HepG2 (cell line): ENCODE measurements around the gene SMO. TPM values are rescaled to one million over a fixed set of nuclear protein-coding genes. Genes with fewer than 3 reads are reported as not detected.

Experiments used
- CBX5 ChIP-seq: sonication (generic); formaldehyde crosslinking; IDR thresholded peaks from 2 replicates; pipeline ENCODE4 v1.4.0; 2020; ENCODE audit warnings: missing genetic modification reagents, borderline replicate concordance
- CCDC6 ChIP-seq: sonication (generic); formaldehyde crosslinking; IDR thresholded peaks from 2 replicates; pipeline ENCODE4 v1.8.1; 2022; ENCODE audit warnings: mild to moderate bottlenecking, missing genetic modification reagents, moderate library complexity
- EZH2 ChIP-seq: conservative IDR thresholded peaks from 2 replicates; pipeline ENCODE4 v1.6.1; 2012; ENCODE audit warnings: mild to moderate bottlenecking, low read depth, low read length, moderate library complexity
- PAF1 ChIP-seq: IDR thresholded peaks from 2 replicates; pipeline ENCODE4 v1.6.1; 2016; ENCODE audit warnings: missing genetic modification reagents, missing compliant biosample characterization
- ZFP37 ChIP-seq: sonication (generic); formaldehyde crosslinking; IDR thresholded peaks from 2 replicates; pipeline ENCODE4 v1.4.0; 2020; ENCODE audit warnings: missing genetic modification reagents, borderline replicate concordance
- ZNF382 ChIP-seq: sonication (generic); formaldehyde crosslinking; IDR thresholded peaks from 2 replicates; pipeline ENCODE4 v1.5.0; 2020; ENCODE audit warnings: missing genetic modification reagents, mild to moderate bottlenecking, borderline replicate concordance
- ZNF468 ChIP-seq: sonication (generic); formaldehyde crosslinking; IDR thresholded peaks from 2 replicates; pipeline ENCODE4 v1.8.0; 2022; ENCODE audit warnings: mild to moderate bottlenecking, moderate library complexity, missing genetic modification reagents
- ZNF530 ChIP-seq: sonication (generic); formaldehyde crosslinking; IDR thresholded peaks from 2 replicates; pipeline ENCODE4 v1.5.0; 2020; ENCODE audit warnings: low read depth, mild to moderate bottlenecking, missing genetic modification reagents
- ZNF549 ChIP-seq: sonication (generic); formaldehyde crosslinking; IDR thresholded peaks from 2 replicates; pipeline ENCODE4 v1.5.0; 2020; ENCODE audit warnings: missing genetic modification reagents
- ZNF660 ChIP-seq: sonication (generic); formaldehyde crosslinking; IDR thresholded peaks from 2 replicates; pipeline ENCODE4 v1.5.1; 2020; ENCODE audit warnings: mild to moderate bottlenecking, low read depth, missing genetic modification reagents, borderline replicate concordance
- ZNF891 ChIP-seq: sonication (generic); formaldehyde crosslinking; IDR thresholded peaks from 2 replicates; pipeline ENCODE4 v1.5.0; 2020; ENCODE audit warnings: mild to moderate bottlenecking, missing genetic modification reagents
- polyA plus RNA-seq, 8 experiments: library from polyadenylated mRNA; depleted of rRNA in 3 of 8; stranded (reverse) in 7 of 8; unstranded in 1 of 8; fragments of >200 nt; fragmentation: Illumina TruSeq in 4 of 8; extraction: Trizol in 4 of 8; gene quantifications; 2 replicates each; pipeline versions ENCODE4 v1.2.1 to v1.2.3, GENCODE V29; 2011 to 2016; ENCODE audit warnings: low read depth in 4 of 8, missing spikeins in 1 of 8, mixed read lengths in 1 of 8; ENCODE audit not compliant: insufficient read depth in 1 of 8
- total RNA-seq, 5 experiments: library from RNA; depleted of rRNA; stranded (reverse); fragments of >200 nt; fragmentation: Illumina TruSeq; extraction: Trizol; gene quantifications; 2 replicates each; pipeline ENCODE4 v1.2.3, GENCODE V29; 2016; ENCODE audit warnings: low read depth in 1 of 5
- TF ChIP-seq, protein P1 (sequence below): sonication (generic); formaldehyde crosslinking; IDR thresholded peaks from 2 replicates; pipeline ENCODE4 v1.4.0; 2020; ENCODE audit warnings: missing genetic modification reagents; ENCODE audit errors: not compliant biosample characterization
- TF ChIP-seq, protein P2 (sequence below): sonication (generic); formaldehyde crosslinking; conservative IDR thresholded peaks from 2 replicates; pipeline ENCODE4 v1.5.0; 2020; ENCODE audit warnings: missing genetic modification reagents
- TF ChIP-seq, protein P3 (sequence below): IDR thresholded peaks from 2 replicates; pipeline ENCODE4 v1.6.1; 2016; ENCODE audit warnings: mild to moderate bottlenecking, missing biosample characterization, missing genetic modification reagents
- TF ChIP-seq, protein P4 (sequence below): sonication (generic); formaldehyde crosslinking; IDR thresholded peaks from 2 replicates; pipeline ENCODE4 v1.8.0; 2022; ENCODE audit warnings: missing genetic modification reagents, mild to moderate bottlenecking, inconsistent platforms, borderline replicate concordance
- TF ChIP-seq, protein P5 (sequence below): sonication (generic); formaldehyde crosslinking; IDR thresholded peaks from 2 replicates; pipeline ENCODE4 v1.8.1; 2023; ENCODE audit warnings: mild to moderate bottlenecking, missing genetic modification reagents
- TF ChIP-seq, protein P6 (sequence below): sonication (generic); formaldehyde crosslinking; conservative IDR thresholded peaks from 2 replicates; pipeline ENCODE4 v1.8.0; 2022; ENCODE audit warnings: low read depth, missing genetic modification reagents
- TF ChIP-seq, protein P7 (sequence below): fragments of 450-650 bp; IDR thresholded peaks from 2 replicates; pipeline ENCODE4 v1.6.1; 2017; ENCODE audit warnings: mild to moderate bottlenecking
- TF ChIP-seq, protein P8 (sequence below): sonication (generic); formaldehyde crosslinking; IDR thresholded peaks from 2 replicates; pipeline ENCODE4 v1.5.0; 2020; ENCODE audit warnings: mild to moderate bottlenecking, missing genetic modification reagents

SMO gene
- total and polyA plus RNA-seq, 2 of the 13 experiments (the other 11 are each of a cell fraction or from before 2014, with no cell fraction given) = 23.8 to 32.3 TPM

DNA sequence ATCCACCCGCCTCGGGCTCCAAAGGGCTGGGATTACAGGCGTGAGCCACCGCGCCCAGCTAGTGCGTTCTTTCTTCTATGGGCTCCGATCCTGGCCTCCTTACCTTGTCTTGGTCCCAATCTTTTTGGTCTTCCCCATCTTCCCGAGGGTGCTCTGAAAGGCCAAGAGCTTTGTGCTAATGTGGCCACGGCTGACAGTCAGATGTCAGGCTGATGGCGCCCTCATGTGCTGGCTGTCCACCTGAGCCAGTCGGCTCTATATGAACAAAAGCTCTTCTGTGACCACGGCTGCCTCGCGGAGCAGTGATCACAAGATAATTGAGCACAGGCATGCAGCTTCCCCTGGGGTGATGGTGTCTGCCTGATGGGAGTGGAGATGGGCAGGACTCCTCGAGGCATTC is 25.4 kb downstream of the SMO start (continued):
- TF ChIP-seq ZNF468 (CRISPR knock-in tag) (no peak), EZH2 (no peak), CCDC6 (CRISPR knock-in tag) (peak; percentile 69; the same call in 1 of the 2 replicates), ZNF382 (CRISPR knock-in tag) (no peak), ZNF660 (CRISPR knock-in tag) (no peak), ZNF891 (CRISPR knock-in tag) (no peak), ZNF549 (no peak), ZNF530 (CRISPR knock-in tag) (no peak), PAF1 (CRISPR knock-in tag) (no peak), ZFP37 (no peak), CBX5 (peak; percentile 32; the same call in 1 of the 2 replicates)
- TF ChIP-seq, protein P1, sequence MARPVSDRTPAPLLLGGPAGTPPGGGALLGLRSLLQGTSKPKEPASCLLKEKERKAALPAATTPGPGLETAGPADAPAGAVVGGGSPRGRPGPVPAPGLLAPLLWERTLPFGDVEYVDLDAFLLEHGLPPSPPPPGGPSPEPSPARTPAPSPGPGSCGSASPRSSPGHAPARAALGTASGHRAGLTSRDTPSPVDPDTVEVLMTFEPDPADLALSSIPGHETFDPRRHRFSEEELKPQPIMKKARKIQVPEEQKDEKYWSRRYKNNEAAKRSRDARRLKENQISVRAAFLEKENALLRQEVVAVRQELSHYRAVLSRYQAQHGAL = no peak
- TF ChIP-seq, protein P2, sequence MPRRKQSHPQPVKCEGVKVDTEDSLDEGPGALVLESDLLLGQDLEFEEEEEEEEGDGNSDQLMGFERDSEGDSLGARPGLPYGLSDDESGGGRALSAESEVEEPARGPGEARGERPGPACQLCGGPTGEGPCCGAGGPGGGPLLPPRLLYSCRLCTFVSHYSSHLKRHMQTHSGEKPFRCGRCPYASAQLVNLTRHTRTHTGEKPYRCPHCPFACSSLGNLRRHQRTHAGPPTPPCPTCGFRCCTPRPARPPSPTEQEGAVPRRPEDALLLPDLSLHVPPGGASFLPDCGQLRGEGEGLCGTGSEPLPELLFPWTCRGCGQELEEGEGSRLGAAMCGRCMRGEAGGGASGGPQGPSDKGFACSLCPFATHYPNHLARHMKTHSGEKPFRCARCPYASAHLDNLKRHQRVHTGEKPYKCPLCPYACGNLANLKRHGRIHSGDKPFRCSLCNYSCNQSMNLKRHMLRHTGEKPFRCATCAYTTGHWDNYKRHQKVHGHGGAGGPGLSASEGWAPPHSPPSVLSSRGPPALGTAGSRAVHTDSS (CRISPR knock-in tag) = no peak
- TF ChIP-seq, protein P3, sequence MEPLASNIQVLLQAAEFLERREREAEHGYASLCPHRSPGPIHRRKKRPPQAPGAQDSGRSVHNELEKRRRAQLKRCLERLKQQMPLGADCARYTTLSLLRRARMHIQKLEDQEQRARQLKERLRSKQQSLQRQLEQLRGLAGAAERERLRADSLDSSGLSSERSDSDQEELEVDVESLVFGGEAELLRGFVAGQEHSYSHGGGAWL = peak; percentile 57; the same call in 1 of the 2 replicates
- TF ChIP-seq, protein P4, sequence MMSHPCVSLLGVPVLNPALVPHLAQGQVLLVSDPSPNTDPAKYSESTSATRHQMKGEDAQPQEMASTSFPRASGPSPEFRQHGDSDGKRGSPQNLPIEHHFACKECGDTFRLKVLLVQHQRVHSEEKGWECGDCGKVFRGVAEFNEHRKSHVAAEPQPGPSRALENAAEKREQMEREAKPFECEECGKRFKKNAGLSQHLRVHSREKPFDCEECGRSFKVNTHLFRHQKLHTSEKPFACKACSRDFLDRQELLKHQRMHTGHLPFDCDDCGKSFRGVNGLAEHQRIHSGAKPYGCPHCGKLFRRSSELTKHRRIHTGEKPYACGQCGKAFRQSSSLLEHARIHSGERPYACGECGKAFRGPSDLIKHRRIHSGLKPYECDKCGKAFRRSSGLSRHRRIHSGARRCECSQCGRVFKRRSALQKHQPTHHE (CRISPR knock-in tag) = no peak
- TF ChIP-seq, protein P5, sequence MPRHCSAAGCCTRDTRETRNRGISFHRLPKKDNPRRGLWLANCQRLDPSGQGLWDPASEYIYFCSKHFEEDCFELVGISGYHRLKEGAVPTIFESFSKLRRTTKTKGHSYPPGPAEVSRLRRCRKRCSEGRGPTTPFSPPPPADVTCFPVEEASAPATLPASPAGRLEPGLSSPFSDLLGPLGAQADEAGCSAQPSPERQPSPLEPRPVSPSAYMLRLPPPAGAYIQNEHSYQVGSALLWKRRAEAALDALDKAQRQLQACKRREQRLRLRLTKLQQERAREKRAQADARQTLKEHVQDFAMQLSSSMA (CRISPR knock-in tag) = no peak
- TF ChIP-seq, protein P6, sequence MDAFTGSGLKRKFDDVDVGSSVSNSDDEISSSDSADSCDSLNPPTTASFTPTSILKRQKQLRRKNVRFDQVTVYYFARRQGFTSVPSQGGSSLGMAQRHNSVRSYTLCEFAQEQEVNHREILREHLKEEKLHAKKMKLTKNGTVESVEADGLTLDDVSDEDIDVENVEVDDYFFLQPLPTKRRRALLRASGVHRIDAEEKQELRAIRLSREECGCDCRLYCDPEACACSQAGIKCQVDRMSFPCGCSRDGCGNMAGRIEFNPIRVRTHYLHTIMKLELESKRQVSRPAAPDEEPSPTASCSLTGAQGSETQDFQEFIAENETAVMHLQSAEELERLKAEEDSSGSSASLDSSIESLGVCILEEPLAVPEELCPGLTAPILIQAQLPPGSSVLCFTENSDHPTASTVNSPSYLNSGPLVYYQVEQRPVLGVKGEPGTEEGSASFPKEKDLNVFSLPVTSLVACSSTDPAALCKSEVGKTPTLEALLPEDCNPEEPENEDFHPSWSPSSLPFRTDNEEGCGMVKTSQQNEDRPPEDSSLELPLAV = no peak
- TF ChIP-seq, protein P7, sequence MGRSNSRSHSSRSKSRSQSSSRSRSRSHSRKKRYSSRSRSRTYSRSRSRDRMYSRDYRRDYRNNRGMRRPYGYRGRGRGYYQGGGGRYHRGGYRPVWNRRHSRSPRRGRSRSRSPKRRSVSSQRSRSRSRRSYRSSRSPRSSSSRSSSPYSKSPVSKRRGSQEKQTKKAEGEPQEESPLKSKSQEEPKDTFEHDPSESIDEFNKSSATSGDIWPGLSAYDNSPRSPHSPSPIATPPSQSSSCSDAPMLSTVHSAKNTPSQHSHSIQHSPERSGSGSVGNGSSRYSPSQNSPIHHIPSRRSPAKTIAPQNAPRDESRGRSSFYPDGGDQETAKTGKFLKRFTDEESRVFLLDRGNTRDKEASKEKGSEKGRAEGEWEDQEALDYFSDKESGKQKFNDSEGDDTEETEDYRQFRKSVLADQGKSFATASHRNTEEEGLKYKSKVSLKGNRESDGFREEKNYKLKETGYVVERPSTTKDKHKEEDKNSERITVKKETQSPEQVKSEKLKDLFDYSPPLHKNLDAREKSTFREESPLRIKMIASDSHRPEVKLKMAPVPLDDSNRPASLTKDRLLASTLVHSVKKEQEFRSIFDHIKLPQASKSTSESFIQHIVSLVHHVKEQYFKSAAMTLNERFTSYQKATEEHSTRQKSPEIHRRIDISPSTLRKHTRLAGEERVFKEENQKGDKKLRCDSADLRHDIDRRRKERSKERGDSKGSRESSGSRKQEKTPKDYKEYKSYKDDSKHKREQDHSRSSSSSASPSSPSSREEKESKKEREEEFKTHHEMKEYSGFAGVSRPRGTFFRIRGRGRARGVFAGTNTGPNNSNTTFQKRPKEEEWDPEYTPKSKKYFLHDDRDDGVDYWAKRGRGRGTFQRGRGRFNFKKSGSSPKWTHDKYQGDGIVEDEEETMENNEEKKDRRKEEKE = no peak
- TF ChIP-seq, protein P8, sequence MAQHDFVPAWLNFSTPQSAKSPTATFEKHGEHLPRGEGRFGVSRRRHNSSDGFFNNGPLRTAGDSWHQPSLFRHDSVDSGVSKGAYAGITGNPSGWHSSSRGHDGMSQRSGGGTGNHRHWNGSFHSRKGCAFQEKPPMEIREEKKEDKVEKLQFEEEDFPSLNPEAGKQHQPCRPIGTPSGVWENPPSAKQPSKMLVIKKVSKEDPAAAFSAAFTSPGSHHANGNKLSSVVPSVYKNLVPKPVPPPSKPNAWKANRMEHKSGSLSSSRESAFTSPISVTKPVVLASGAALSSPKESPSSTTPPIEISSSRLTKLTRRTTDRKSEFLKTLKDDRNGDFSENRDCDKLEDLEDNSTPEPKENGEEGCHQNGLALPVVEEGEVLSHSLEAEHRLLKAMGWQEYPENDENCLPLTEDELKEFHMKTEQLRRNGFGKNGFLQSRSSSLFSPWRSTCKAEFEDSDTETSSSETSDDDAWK (CRISPR knock-in tag) = no peak
